Epithelial cell of proximal tubule (primary cell): Measurements from ENCODE around the gene SUDS3. TPM values are rescaled to one million over a fixed set of nuclear protein-coding genes. Genes with fewer than 3 reads are reported as not detected.
"Not testable (repeated sequence)": the region's sequence is repeated elsewhere in the genome, so short reads cannot be mapped to it uniquely, and the experiment has no call there.

ENCODE experiments used
- DNase-seq: peaks from one replicate; pipeline ENCODE4 v3.0.0-alpha.2; 2011; ENCODE audit warnings: low read depth
- H3K4me3 ChIP-seq: 2 replicates; pipeline ENCODE4 v1.5.1; 2011; ENCODE audit warnings: low read depth, mild to moderate bottlenecking, low read length
- CTCF ChIP-seq: conservative IDR thresholded peaks from 2 replicates; pipeline ENCODE4 v1.5.1; 2012; ENCODE audit warnings: low read depth, mild to moderate bottlenecking, low read length
- total RNA-seq: library from RNA; depleted of rRNA; stranded (reverse); fragments of >200 nt; gene quantifications from 2 replicates; pipeline ENCODE4 v1.2.3, GENCODE V29; 2015

Gene SUDS3
- total RNA-seq, 1 donor from 2014 or later, result 25.9 TPM

- no peak overlapping the region for H3K4me3 ChIP-seq
- no peak for TF ChIP-seq CTCF
Observed at GRCh38 chr12:118346895-118347294, 29.5 kb upstream of the SUDS3 start.

GRCh38 chr12:118347916-118348315, 28.4 kb upstream of the SUDS3 start:
- no peak overlapping the region for H3K4me3 ChIP-seq
- TF ChIP-seq CTCF, result no peak
- no peak for DNase-seq

More at GRCh38 chr12:118346895-118347294, 29.5 kb upstream of the SUDS3 start:
- DNase-seq, result no peak

GRCh38 chr12:118350908-118351559, 25.3 kb upstream of the SUDS3 start:
- no peak for DNase-seq
- TF ChIP-seq CTCF, result no peak
- H3K4me3 ChIP-seq, result no peak overlapping the region

- TF ChIP-seq CTCF, result no peak
- no peak overlapping the region for H3K4me3 ChIP-seq
- DNase-seq, result no peak
Observed at GRCh38 chr12:118353721-118354120, 22.6 kb upstream of the SUDS3 start.

- not testable (repeated sequence) for H3K4me3 ChIP-seq, DNase-seq
Observed at GRCh38 chr12:118354503-118354902, 21.9 kb upstream of the SUDS3 start.

- DNase-seq, result no peak
- H3K4me3 ChIP-seq, result no peak overlapping the region
- TF ChIP-seq CTCF, result no peak
Observed at GRCh38 chr12:118354903-118355302, 21.5 kb upstream of the SUDS3 start.

GRCh38 chr12:118355843-118356242, 20.5 kb upstream of the SUDS3 start:
- H3K4me3 ChIP-seq, result no peak overlapping the region
- TF ChIP-seq CTCF, result no peak
- DNase-seq, result no peak

- DNase-seq, result no peak
- H3K4me3 ChIP-seq, result no peak overlapping the region
- TF ChIP-seq CTCF, result no peak
Observed at GRCh38 chr12:118356809-118357256, 19.5 kb upstream of the SUDS3 start.
